ENCODE results near the gene PHF12. TPM values are rescaled to one million over a fixed set of nuclear protein-coding genes. Genes with fewer than 3 reads are reported as not detected.

Gene PHF12
- total and polyA plus RNA-seq, 2 donors (not counting 1 experiment from before 2014, with no cell fraction given): 10.1 to 14.2 TPM

- H3K27ac ChIP-seq (ENCODE audit: insufficient read depth, low read length): no peak overlapping the region
- TF ChIP-seq CTCF (conservative IDR thresholded peaks at IDR 0.05 in 1 of 2, IDR thresholded peaks at IDR 0.05 in 1 of 2; ENCODE audit: low read depth in 1 of 2, low read length in 2 of 2) (no peak), EZH2 (IDR thresholded peaks at IDR 0.05; ENCODE audit: low read length, missing control alignments) (no peak)
These were observed 75.3 kb downstream of the PHF12 start for GRCh38 chr17:28875848-28876550.

GRCh38 chr17:28874750-28875149 lies 76.6 kb downstream of the PHF12 start:
- H3K27ac ChIP-seq (ENCODE audit: insufficient read depth, low read length): no peak overlapping the region
- no peak overlapping the region for H3K9ac ChIP-seq (ENCODE audit: insufficient read depth, low read length)
- H3K4me2 ChIP-seq (ENCODE audit: extremely low read depth, insufficient read depth, low read length): no peak overlapping the region
- H3K4me1 ChIP-seq (ENCODE audit: control insufficient read depth, extremely low read depth, insufficient read depth, low read length): no peaks in the 10 kb centered on the region
- H2AFZ ChIP-seq (ENCODE audit: low read length): no peak overlapping the region
- no peak for DNase-seq (ENCODE audit: low read depth in 2 of 2)
- H4K20me1 ChIP-seq (ENCODE audit: control insufficient read depth, extremely low read depth, insufficient read depth, low read length): no peaks in the 10 kb centered on the region
- no peaks in the 10 kb centered on the region for H3K27me3 ChIP-seq (ENCODE audit: control insufficient read depth, insufficient read depth, low read length)
- no peak for TF ChIP-seq CTCF (conservative IDR thresholded peaks at IDR 0.05 in 1 of 2, IDR thresholded peaks at IDR 0.05 in 1 of 2; ENCODE audit: low read depth in 1 of 2, low read length in 2 of 2)
- TF ChIP-seq EZH2 (IDR thresholded peaks at IDR 0.05; ENCODE audit: low read length, missing control alignments): no peak
- peaks cover 4% of the 10 kb centered on the region for H3K36me3 ChIP-seq (ENCODE audit: control insufficient read depth, insufficient read depth, low read length)
- H3K79me2 ChIP-seq (ENCODE audit: control insufficient read depth, insufficient read depth, low read length): no peaks in the 10 kb centered on the region
- H3K4me3 ChIP-seq (replicated peaks in 1 of 4; ENCODE audit: control extremely low read depth in 1 of 4, insufficient read depth in 1 of 4, low read depth in 3 of 4, low read length in 4 of 4): no peak overlapping the region
- H3K9me3 ChIP-seq (ENCODE audit: control insufficient read depth, insufficient read depth, low read depth, low read length): no peaks in the 10 kb centered on the region

More at GRCh38 chr17:28875848-28876550, 75.3 kb downstream of the PHF12 start:
- Histone ChIP-seq H3K9me3 (ENCODE audit: control insufficient read depth, insufficient read depth, low read depth, low read length) (no peaks in the 10 kb centered on the region), H3K79me2 (ENCODE audit: control insufficient read depth, insufficient read depth, low read length) (no peaks in the 10 kb centered on the region), H3K4me1 (ENCODE audit: control insufficient read depth, extremely low read depth, insufficient read depth, low read length) (no peaks in the 10 kb centered on the region), H3K27me3 (ENCODE audit: control insufficient read depth, insufficient read depth, low read length) (no peaks in the 10 kb centered on the region), H3K4me2 (ENCODE audit: extremely low read depth, insufficient read depth, low read length) (no peak overlapping the region), H3K4me3 (replicated peaks in 1 of 4; ENCODE audit: control extremely low read depth in 1 of 4, insufficient read depth in 1 of 4, low read depth in 3 of 4, low read length in 4 of 4) (no peak overlapping the region), H3K9ac (ENCODE audit: insufficient read depth, low read length) (no peak overlapping the region), H3K36me3 (ENCODE audit: control insufficient read depth, insufficient read depth, low read length) (peaks cover 13% of the 10 kb centered on the region), H2AFZ (ENCODE audit: low read length) (no peak overlapping the region), H4K20me1 (ENCODE audit: control insufficient read depth, extremely low read depth, insufficient read depth, low read length) (no peaks in the 10 kb centered on the region)
- DNase-seq (ENCODE audit: low read depth in 2 of 2): no peak

- Histone ChIP-seq H3K27me3 (ENCODE audit: control insufficient read depth, insufficient read depth, low read length) (no peaks in the 10 kb centered on the region), H3K9ac (ENCODE audit: insufficient read depth, low read length) (no peak overlapping the region), H3K9me3 (ENCODE audit: control insufficient read depth, insufficient read depth, low read depth, low read length) (no peaks in the 10 kb centered on the region), H4K20me1 (ENCODE audit: control insufficient read depth, extremely low read depth, insufficient read depth, low read length) (no peaks in the 10 kb centered on the region), H3K4me2 (ENCODE audit: extremely low read depth, insufficient read depth, low read length) (no peak overlapping the region), H3K4me3 (replicated peaks in 1 of 4; ENCODE audit: control extremely low read depth in 1 of 4, insufficient read depth in 1 of 4, low read depth in 3 of 4, low read length in 4 of 4) (no peak overlapping the region), H3K27ac (ENCODE audit: insufficient read depth, low read length) (no peak overlapping the region), H3K79me2 (ENCODE audit: control insufficient read depth, insufficient read depth, low read length) (no peaks in the 10 kb centered on the region), H3K4me1 (ENCODE audit: control insufficient read depth, extremely low read depth, insufficient read depth, low read length) (no peaks in the 10 kb centered on the region), H2AFZ (ENCODE audit: low read length) (no peak overlapping the region), H3K36me3 (ENCODE audit: control insufficient read depth, insufficient read depth, low read length) (no peaks in the 10 kb centered on the region)
- TF ChIP-seq EZH2 (IDR thresholded peaks at IDR 0.05; ENCODE audit: low read length, missing control alignments): no peak
- no peak for DNase-seq (ENCODE audit: low read depth in 2 of 2)
These were observed 77.5 kb downstream of the PHF12 start for GRCh38 chr17:28873839-28874238.
